NCI-H1436 (cell line): ENCODE data around the gene HECW1.

Experiments used
- DNase-seq: peaks from one replicate; lab custom pipeline; 2025; lab: John Stamatoyannopoulos, UW

HECW1 gene

GRCh38 chr7:43265139-43265538 lies 152.7 kb downstream of the HECW1 start:
- no peak for DNase-seq

- DNase-seq, result no peak
These were observed 161.7 kb downstream of the HECW1 start for GRCh38 chr7:43273939-43274719.

GRCh38 chr7:43274752-43275151 lies 162.3 kb downstream of the HECW1 start:
- DNase-seq, result no peak

GRCh38 chr7:43276547-43276946 lies 164.1 kb downstream of the HECW1 start:
- DNase-seq, result no peak

GRCh38 chr7:43278088-43278644 lies 165.7 kb downstream of the HECW1 start:
- DNase-seq, result no peak

- no peak for DNase-seq
These were observed 168.8 kb downstream of the HECW1 start for GRCh38 chr7:43281268-43281667.

GRCh38 chr7:43283706-43284105 lies 171.3 kb downstream of the HECW1 start:
- DNase-seq, result no peak

- DNase-seq, result no peak
These were observed 177.4 kb downstream of the HECW1 start for GRCh38 chr7:43289826-43290225.

GRCh38 chr7:43290978-43291377 lies 178.5 kb downstream of the HECW1 start:
- DNase-seq, result no peak

- DNase-seq, result no peak
These were observed 179.3 kb downstream of the HECW1 start for GRCh38 chr7:43291789-43292188.

- no peak for DNase-seq
These were observed 179.9 kb downstream of the HECW1 start for GRCh38 chr7:43292384-43292783.

- no peak for DNase-seq
These were observed 181.7 kb downstream of the HECW1 start for GRCh38 chr7:43294080-43294630.

- DNase-seq, result no peak
These were observed 183.0 kb downstream of the HECW1 start for GRCh38 chr7:43295429-43295828.

- DNase-seq, result no peak
These were observed 183.9 kb downstream of the HECW1 start for GRCh38 chr7:43296306-43296705.

- DNase-seq, result no peak
These were observed 186.2 kb downstream of the HECW1 start for GRCh38 chr7:43298617-43299016.

- no peak for DNase-seq
These were observed 187.7 kb downstream of the HECW1 start for GRCh38 chr7:43300121-43300520.

GRCh38 chr7:43302211-43302711 lies 189.8 kb downstream of the HECW1 start:
- DNase-seq, result no peak

- DNase-seq, result no peak
These were observed 190.5 kb downstream of the HECW1 start for GRCh38 chr7:43302773-43303460.

GRCh38 chr7:43303740-43304241 lies 191.3 kb downstream of the HECW1 start:
- no peak for DNase-seq

GRCh38 chr7:43306404-43306803 lies 194.0 kb downstream of the HECW1 start:
- DNase-seq, result no peak

GRCh38 chr7:43307522-43307921 lies 195.1 kb downstream of the HECW1 start:
- no peak for DNase-seq

- DNase-seq, result no peak
These were observed 196.7 kb downstream of the HECW1 start for GRCh38 chr7:43308913-43309705.
